GM19239 (cell line): ENCODE results near the gene TOGARAM2.
"Not testable (repeated sequence)": the region's sequence is repeated elsewhere in the genome, so short reads cannot be mapped to it uniquely, and the experiment has no call there.

ENCODE experiments used
- DNase-seq: peaks from one replicate; pipeline ENCODE4 v3.0.0; 2011; ENCODE audit warnings: low spot score; ENCODE audit not compliant: insufficient read length
- FAIRE-seq: peaks from 2 replicates; lab custom pipeline; 2011; peaks lifted over from hg19 to GRCh38; lab: Jason Lieb, UNC

Gene TOGARAM2

GRCh38 chr2:29065068-29065811 lies 84.1 kb downstream of the TOGARAM2 start:
- FAIRE-seq = no peak
- DNase-seq = no peak

- DNase-seq (no peak), FAIRE-seq (no peak)
Measured at GRCh38 chr2:29066271-29066860, 85.3 kb downstream of the TOGARAM2 start.

GRCh38 chr2:29066997-29067605 lies 86.0 kb downstream of the TOGARAM2 start:
- DNase-seq = no peak
- FAIRE-seq = no peak

- no peak for FAIRE-seq
- no peak for DNase-seq
Measured at GRCh38 chr2:29068513-29068912, 87.4 kb downstream of the TOGARAM2 start.

GRCh38 chr2:29070526-29070925 lies 89.4 kb downstream of the TOGARAM2 start:
- FAIRE-seq (no peak), DNase-seq (no peak)

- no peak for DNase-seq
- FAIRE-seq = no peak
Measured at GRCh38 chr2:29071032-29071975, 90.2 kb downstream of the TOGARAM2 start.

GRCh38 chr2:29072251-29072650 lies 91.2 kb downstream of the TOGARAM2 start:
- no peak for DNase-seq
- FAIRE-seq = no peak

- DNase-seq (no peak), FAIRE-seq (no peak)
Measured at GRCh38 chr2:29072971-29073725, 92.0 kb downstream of the TOGARAM2 start.

GRCh38 chr2:29073933-29074332 lies 92.8 kb downstream of the TOGARAM2 start:
- FAIRE-seq = peak; percentile 67
- DNase-seq = no peak

- DNase-seq (no peak), FAIRE-seq (no peak)
Measured at GRCh38 chr2:29074411-29074810, 93.3 kb downstream of the TOGARAM2 start, which contains the start of gene PCARE. Gene PCARE (minus strand): TSS chr2:29074523. CDS start chr2:29074261, 262 bp downstream.

GRCh38 chr2:29075894-29076705 lies 95.0 kb downstream of the TOGARAM2 start:
- no peak for FAIRE-seq
- no peak for DNase-seq

GRCh38 chr2:29079887-29080286 lies 98.8 kb downstream of the TOGARAM2 start:
- DNase-seq (no peak), FAIRE-seq (no peak)

GRCh38 chr2:29080886-29081743 lies 100.0 kb downstream of the TOGARAM2 start:
- FAIRE-seq = no peak
- no peak for DNase-seq

GRCh38 chr2:29082804-29083495 lies 101.9 kb downstream of the TOGARAM2 start:
- DNase-seq (no peak), FAIRE-seq (peak; percentile 69)

- FAIRE-seq = no peak
- no peak for DNase-seq
Measured at GRCh38 chr2:29084554-29084953, 103.5 kb downstream of the TOGARAM2 start.

GRCh38 chr2:29090311-29090710 lies 109.2 kb downstream of the TOGARAM2 start:
- DNase-seq, FAIRE-seq: not testable (repeated sequence)

- FAIRE-seq = no peak
- no peak for DNase-seq
Measured at GRCh38 chr2:29096969-29097368, 115.9 kb downstream of the TOGARAM2 start.
